Hippocampal formation (tissue), 2 donors: ENCODE results near the gene KRTAP9-3.
"Not testable (repeated sequence)": the region's sequence is repeated elsewhere in the genome, so short reads cannot be mapped to it uniquely, and the experiment has no call there.

ENCODE experiments used
- DNase-seq, 2 donors: peaks; one replicate each; lab custom pipeline; 2025; lab: John Stamatoyannopoulos, UW

Gene KRTAP9-3

DNA sequence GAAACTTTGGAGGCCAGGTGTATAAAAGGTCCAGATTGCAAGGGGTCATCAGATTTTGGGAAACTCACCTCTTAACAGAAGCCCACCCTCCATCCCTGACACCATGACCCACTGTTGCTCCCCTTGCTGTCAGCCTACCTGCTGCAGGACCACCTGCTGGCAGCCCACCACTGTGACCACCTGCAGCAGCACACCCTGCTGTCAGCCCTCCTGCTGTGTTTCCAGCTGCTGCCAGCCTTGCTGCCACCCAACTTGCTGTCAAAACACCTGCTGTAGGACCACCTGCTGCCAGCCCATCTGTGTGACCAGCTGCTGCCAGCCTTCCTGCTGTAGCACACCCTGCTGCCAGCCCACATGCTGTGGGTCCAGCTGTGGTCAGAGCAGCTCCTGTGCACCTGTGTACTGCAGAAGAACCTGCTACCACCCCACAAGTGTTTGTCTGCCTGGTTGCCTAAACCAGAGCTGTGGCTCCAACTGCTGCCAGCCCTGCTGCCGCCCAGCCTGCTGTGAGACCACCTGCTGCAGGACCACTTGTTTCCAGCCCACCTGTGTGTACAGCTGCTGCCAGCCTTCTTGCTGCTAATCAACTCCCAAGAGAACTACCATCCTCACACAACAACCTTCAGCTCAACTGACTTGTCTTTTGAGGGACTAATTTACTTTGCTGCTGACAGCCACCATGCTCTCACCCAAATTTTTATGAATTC is at the start of gene KRTAP9-3:
Gene KRTAP9-3 (plus strand): TSS at position 51 of the 707 bp plus-strand sequence. CDS start 53 bp downstream, at position 104.
- not testable (repeated sequence) for DNase-seq

GRCh38 chr17:41184480-41184961 is 47.7 kb upstream of the KRTAP9-3 start, which contains the start of gene KRTAP4-1:
KRTAP4-1 (minus strand) TSS chr17:41184911; CDS start chr17:41184854, 57 bp downstream.
- no peak for DNase-seq

GRCh38 chr17:41185001-41185400 is 47.2 kb upstream of the KRTAP9-3 start:
- no peak for DNase-seq

GRCh38 chr17:41186872-41187271 is 45.4 kb upstream of the KRTAP9-3 start:
- DNase-seq, result no peak

GRCh38 chr17:41189837-41190318 is 42.4 kb upstream of the KRTAP9-3 start, which contains the start of gene KRTAP9-1:
KRTAP9-1 (plus strand) TSS chr17:41189887; CDS start chr17:41189887, 0 bp downstream.
- DNase-seq, result not testable (repeated sequence)

- DNase-seq, result no peak
Measured at GRCh38 chr17:41190328-41190727, 41.9 kb upstream of the KRTAP9-3 start.

- no peak for DNase-seq
Measured at GRCh38 chr17:41196068-41196467, 36.2 kb upstream of the KRTAP9-3 start.

GRCh38 chr17:41199421-41200078 is 32.7 kb upstream of the KRTAP9-3 start:
- no peak for DNase-seq

- no peak for DNase-seq
Measured at GRCh38 chr17:41211845-41212466, 20.3 kb upstream of the KRTAP9-3 start.

DNA sequence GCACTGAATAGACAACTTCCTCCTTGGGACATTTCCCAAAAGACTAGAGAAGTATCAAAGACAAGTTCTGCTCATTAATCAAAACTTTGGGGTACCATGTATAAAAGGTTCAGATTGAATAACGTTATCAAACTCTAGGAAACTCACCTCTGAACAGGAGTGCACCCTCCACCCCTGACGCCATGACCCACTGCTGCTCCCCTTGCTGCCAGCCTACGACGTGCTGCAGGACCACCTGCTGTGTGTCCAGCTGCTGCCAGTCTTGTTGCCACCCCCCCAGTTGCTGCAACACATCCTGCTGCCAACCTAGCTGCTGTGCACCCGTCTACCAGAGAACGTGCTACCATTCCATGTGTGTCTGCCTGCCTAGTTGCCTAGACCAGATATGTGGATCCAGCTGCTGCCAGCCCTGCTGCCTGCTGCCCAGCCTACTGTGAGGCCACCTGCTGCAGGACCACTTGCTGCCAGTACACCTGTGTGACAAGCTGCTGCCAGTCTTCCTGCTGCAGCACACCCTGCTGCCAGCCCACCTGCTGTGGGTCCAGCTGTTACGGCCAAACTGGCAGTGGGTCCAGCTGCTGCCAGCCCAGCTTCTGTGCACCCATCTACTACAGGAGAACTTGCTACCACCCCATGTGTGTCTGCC is 19.6 kb upstream of the KRTAP9-3 start:
- DNase-seq, result no peak

- DNase-seq, result no peak
Measured at GRCh38 chr17:41215681-41216080, 16.6 kb upstream of the KRTAP9-3 start.

- no peak for DNase-seq
Measured at GRCh38 chr17:41223821-41224220, 8.4 kb upstream of the KRTAP9-3 start.

DNA sequence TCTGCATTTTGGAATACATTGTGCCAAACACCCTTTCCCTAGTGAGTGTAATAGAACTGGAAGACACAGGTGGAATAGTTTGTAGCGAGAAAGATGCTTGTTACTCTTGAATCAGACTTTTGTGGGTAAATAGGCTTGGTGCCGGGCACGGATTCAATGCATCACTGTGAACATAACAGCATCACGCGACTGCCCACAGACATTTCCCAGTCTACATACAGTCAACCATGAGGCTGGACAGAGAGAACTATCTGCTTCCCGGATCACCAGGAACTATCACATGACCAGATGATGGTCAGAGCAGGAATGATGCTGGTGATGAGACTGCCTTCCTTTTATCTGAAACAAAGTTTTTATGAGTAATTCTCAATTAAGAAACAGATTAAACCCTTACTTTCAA is 6.2 kb upstream of the KRTAP9-3 start:
- no peak for DNase-seq

- not testable (repeated sequence) for DNase-seq
Measured at GRCh38 chr17:41226598-41227095, 5.6 kb upstream of the KRTAP9-3 start, which contains the start of gene KRTAP9-2. KRTAP9-2 (plus strand) TSS chr17:41226648; CDS start chr17:41226655, 7 bp downstream.

DNA sequence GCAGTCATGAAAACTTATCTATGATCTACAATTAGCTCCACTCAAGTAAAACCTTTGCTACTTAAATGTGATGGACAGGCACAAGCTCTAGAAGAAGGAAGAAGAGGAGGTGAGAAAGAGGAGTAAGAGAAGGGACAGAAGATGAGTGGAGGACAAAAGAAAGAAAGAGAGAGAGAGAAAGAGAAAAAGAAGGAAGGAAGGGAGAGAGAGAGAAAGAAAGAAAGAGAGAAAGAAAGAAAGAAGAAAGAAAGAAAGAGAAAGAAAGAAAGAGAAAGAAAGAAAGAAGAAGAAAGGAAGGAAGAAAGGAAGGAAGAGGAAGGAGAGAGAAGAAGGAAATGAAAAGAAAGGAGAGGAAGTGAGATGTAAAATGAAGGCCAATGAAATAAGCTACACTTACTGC is 2.2 kb upstream of the KRTAP9-3 start:
- no peak for DNase-seq

DNA sequence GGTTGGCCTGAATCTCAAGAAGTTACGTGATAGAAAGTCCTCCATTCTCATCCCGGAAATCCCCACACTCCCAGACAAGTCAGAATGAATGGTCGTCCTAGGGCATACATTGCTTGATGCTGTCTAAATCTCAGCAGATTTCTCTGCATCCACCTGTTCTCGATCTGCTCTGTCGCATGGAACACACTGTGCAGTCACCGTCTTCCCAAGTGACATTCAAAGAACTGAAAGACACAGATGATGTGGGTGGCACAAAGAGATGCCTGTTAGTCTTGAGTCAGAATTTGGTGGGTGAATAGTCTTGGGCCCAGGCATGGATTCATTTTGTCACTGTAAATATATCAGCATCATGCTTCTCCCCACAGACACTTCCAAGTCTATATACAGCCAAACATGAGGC is 518 bp upstream of the KRTAP9-3 start:
- no peak for DNase-seq

DNA sequence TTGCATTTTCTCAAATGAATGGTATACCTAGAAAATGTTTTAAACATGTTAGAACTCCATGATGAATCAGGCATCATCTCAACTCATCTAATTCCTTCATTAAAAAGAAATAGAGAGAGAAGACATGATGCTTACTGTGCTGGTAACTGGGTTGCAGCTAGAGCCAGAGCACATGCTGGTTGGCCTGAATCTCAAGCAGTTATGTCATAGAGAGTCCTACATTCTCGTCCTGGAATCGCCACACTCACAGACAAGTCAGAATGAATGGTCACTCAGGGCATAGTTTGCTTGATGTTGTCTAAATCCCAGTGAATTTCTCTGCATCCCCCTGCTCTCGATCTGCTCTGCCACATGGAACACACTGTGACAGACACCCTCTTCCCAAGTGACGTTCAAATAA is 4.9 kb downstream of the KRTAP9-3 start:
- not testable (repeated sequence) for DNase-seq

- not testable (repeated sequence) for DNase-seq
Measured at GRCh38 chr17:41237949-41238437, 5.7 kb downstream of the KRTAP9-3 start, which contains the start of gene KRTAP9-8. KRTAP9-8 (plus strand) TSS chr17:41237999; CDS start chr17:41238052, 53 bp downstream.

- not testable (repeated sequence) for DNase-seq
Measured at GRCh38 chr17:41246995-41247787, 14.9 kb downstream of the KRTAP9-3 start.

DNA sequence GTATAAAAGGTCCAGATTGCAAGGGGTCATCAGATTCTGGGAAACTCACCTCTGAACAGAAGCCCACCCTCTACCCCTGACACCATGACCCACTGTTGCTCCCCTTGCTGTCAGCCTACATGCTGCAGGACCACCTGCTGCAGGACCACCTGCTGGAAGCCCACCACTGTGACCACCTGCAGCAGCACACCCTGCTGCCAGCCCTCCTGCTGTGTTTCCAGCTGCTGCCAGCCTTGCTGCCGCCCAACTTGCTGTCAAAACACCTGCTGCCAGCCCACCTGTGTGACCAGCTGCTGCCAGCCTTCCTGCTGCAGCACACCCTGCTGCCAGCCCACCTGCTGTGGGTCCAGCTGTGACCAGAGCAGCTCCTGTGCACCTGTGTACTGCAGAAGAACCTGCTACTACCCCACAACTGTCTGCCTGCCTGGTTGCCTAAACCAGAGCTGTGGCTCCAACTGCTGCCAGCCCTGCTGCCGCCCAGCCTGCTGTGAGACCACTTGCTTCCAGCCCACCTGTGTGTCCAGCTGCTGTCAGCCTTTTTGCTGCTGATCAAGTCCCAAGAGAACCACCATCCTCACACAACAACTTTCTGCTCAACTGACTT is 17.5 kb downstream of the KRTAP9-3 start, which contains the start of gene KRTAP9-4:
Gene KRTAP9-4 (plus strand): TSS at position 51 of the 604 bp plus-strand sequence. CDS start 34 bp downstream, at position 85.
- not testable (repeated sequence) for DNase-seq
